NCI-H226 (cell line): ENCODE results near the gene RPRML.
"Not testable (repeated sequence)": the region's sequence is repeated elsewhere in the genome, so short reads cannot be mapped to it uniquely, and the experiment has no call there.

Source experiments
- DNase-seq: peaks from one replicate; pipeline ENCODE4 v3.0.0-alpha.2; 2015

RPRML gene

GRCh38 chr17:46979147-46979863 lies at the start of gene RPRML:
Gene RPRML, minus strand, starts transcription at chr17:46979253. Its CDS starts 246 bp downstream, at chr17:46979007.
- peak; percentile 34 for DNase-seq

GRCh38 chr17:47016966-47017365 lies 37.9 kb upstream of the RPRML start:
- DNase-seq: not testable (repeated sequence)

DNA sequence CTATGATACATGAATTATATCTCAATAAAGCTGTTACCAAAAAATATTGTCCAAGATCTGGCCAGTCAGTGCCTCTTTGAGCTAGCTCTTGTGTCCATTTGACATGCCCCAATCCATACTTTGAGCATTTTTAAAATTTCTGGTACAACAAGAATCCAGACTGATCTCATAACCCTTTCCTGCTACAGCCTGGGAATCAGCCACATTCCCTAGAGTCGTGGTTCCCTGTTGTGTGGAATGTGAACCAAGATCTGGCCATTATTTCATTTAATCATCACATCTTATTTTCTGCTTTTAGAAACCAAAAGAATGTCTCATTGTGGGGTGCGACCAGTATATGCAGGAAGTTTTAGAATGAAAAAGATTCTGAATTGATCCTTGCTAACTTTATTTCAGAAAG lies 34.3 kb upstream of the RPRML start:
- no peak for DNase-seq

- no peak for DNase-seq
Measured at GRCh38 chr17:47012457-47012856, 33.4 kb upstream of the RPRML start.

- no peak for DNase-seq
Measured at GRCh38 chr17:47009759-47010594, 30.9 kb upstream of the RPRML start.

DNA sequence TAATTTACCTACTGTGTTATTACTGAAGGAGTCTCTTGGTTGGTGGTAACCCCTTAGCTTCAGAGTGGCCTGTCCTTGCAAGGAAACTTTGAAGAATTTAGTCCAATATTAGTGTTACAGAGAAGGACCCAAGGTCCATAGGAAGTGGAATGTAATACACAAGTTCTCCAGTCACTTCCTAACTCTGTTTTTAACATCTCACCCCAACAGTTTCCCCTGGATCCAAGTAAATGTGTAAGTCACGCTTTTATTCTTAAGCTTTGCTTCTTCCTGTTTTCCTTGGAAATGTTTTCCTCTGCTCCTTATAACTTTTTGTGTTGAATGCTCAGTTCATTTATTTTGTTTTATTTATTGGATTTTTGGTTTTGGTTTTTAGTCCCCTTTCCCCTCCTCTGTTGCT lies 25.9 kb upstream of the RPRML start:
- DNase-seq: no peak

DNA sequence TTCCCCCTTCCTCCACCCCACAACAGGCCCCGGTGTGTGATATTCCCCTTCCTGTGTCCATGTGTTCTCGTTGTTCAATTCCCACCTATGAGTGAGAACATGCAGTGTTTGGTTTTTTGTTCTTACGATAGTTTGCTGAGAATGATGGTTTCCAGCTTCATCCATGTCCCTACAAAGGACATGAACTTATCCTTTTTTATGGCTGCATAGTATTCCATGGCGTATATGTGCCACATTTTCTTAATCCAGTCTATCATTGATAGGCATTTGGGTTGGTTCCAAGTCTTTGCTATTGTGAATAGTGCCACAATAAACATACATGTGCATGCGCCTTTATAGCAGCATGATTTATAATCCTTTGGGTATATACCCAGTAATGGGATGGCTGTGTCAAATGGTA lies 24.8 kb upstream of the RPRML start:
- DNase-seq: not testable (repeated sequence)

DNA sequence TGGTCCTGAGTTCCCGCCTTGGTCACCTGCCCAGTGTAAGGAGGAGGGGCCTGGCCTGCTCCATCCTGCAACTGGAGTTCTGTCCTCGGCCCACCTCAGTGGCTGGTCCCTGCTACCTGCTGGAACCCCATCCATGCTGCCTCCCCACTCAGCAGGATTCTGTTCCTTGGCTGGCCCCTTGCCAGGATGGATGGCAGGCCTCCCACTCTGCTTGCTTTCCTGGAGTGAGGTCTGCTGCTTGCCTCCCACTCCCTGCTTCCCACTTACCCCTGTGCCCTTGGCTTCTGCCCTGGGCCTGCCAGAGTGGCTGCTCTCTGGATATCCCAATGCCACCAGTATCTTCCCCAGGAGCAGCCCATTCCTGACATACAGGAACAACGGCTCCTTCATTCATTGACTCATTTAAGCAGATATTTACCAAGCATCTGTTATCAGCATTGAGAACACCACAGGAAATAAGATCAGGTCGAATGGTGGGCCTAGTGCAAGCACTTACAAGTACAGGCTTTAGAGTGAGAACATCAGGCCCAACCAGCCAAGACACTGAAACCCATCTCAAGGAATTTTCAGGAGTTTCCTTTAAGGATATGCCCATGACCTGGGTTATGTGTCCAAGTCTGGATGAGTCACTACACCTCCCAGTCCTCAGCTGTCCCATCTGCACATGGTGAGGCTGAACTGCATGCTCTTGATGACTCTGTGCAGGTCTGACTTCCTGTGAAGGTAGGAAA lies 17.0 kb upstream of the RPRML start:
- peak; percentile 65 for DNase-seq

GRCh38 chr17:46994993-46995392 lies 15.9 kb upstream of the RPRML start:
- DNase-seq: no peak

- DNase-seq: no peak
Measured at GRCh38 chr17:46991617-46992016, 12.6 kb upstream of the RPRML start.

DNA sequence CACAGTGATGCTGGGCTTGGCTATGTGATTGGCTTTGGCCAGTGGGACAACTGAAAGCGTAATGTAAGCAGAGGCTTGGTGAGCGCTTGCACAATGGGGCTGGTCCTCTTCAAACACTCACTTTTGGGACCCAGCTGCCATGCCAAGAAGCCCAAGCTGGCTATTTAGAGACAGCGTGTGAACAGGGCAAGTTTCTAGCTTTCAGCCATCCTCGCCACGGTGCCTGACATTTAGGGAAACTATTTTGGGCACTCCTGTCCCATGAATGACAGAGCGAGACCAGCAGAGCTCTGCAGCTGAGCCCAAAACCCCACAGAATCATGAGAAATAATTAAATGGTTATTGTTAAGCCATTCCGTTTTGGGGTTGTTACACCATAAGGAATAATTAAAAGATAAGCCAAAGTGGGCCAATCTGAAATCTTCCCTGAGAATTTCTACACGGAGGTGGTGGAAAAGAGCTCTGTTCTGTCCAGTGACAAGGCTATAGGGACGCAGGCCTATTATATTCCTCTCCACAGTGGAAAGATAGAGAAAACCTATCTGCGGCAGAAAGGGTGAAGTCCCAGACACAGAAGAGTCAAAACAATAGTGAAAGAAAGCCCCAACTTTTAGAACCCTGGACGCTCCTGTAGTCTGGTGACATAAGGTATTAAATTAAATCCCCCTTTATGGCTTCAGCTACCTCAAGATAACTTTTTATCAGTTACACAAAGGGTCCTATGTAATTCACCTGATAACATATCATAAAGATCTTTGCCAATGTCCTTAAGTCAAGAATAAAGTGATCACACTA lies 10.8 kb upstream of the RPRML start:
- no peak for DNase-seq

DNA sequence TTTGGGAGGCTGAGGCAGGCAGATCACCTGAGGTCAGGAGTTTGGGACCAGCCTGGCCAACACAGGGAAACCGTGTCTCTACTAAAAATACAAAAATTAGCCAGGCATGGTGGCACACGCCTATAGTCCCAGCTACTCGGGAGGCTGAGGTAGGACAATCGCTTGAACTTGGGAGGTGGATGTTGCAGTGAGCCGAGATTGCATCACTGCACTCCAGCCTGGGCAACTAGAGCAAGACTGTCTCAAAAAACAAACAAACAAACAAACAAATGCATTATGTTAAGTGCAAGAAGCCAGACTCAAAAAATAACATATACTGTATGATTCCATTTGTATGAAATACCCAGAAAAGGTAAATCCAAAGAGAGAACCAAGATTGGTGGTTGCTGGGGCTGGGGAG lies 8.9 kb upstream of the RPRML start:
- not testable (repeated sequence) for DNase-seq

- no peak for DNase-seq
Measured at GRCh38 chr17:46986366-46986765, 7.3 kb upstream of the RPRML start.

- no peak for DNase-seq
Measured at GRCh38 chr17:46984892-46985291, 5.8 kb upstream of the RPRML start.

- DNase-seq: no peak
Measured at GRCh38 chr17:46984341-46984740, 5.3 kb upstream of the RPRML start.

DNA sequence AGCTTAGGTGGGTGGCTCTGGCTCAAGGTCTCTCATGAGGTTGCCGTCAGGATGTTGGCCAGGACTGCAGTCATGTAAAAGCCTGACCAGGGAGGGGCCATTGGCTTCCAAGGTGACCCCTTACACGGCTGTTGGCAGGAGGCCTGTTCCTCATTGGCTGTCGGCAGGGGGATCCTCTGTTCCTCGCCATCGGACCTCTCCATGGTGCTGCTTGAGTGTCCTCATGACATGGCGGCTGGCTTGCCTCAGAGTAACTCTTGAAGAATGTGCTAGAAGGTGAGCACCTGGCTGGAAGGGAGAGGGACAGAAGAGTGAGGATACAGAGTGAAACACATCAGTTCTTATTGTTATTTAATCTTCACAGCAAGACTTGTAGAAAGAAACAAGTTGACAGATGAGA lies 4.7 kb upstream of the RPRML start:
- DNase-seq: no peak

- DNase-seq: no peak
Measured at GRCh38 chr17:46982577-46982976, 3.5 kb upstream of the RPRML start.

DNA sequence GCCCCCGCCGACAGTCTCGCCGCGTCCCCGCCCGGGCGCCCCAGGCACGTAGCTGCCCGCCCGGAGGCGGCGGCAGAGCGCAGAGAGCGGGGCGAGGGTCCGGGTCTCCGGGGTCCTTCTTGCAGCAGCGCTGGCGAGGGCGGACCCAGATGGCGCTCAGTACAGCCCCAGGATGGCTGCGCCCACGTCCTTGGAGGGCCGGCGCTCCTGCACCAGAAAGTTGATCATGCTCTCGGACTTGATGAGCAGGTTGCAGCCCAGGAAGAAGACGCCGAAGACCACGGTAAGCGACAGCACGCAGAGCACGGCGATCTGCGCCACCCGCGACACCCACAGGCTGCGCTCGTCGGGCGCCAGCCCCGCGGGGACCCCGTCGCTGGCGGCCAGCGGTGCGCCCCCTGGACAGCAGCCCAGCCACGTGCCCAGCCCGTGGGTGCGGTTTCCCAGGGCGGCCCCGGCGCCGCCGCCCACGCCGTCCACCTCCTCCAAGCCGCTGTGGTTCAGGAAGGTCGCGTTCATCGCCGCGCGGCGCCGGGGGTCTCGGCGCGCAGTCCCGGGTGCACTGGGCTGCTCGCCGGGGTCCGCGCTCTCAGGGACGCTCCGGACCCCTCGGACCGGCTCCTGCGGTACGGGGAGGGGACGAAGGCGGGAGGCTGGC lies 435 bp downstream of the RPRML start:
- DNase-seq: no peak

DNA sequence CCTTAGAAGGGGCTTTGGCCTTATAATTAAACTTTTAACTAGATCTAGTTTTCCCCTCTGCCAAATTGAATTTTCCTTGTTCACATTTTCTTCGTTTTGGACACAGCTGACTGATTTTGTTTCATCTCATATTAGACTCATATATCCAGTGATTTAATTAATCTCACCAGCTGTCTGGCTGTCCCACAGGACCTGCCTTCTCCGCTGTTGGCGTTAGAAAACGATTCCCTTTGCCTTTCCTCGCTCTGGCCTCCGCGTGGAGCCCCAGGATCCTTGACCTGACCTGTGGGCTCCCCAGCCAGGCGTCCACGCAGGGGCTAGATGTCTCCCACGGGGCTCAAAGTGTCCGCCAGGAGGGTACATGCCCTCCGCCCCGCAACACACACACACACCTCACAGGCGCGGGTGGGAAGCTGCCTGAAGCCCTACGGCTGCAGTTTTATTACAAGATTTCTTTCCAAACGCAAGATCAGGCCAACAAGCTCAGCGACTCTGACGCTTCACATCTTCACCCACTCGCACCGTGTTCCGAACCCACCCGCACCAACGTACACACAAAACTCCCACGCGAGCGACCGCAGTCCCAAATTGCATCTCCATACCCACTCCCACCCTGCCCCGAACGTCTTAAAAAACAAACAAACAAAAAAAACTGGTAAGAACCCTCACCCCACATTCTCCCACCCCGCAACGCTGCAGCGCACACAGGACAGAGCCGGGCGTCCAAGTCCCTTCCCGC lies 1.1 kb downstream of the RPRML start:
- no peak for DNase-seq

GRCh38 chr17:46977348-46977747 lies 1.7 kb downstream of the RPRML start:
- no peak for DNase-seq

- DNase-seq: no peak
Measured at GRCh38 chr17:46976626-46977270, 2.3 kb downstream of the RPRML start.
